Measurements from ENCODE around the gene ASXL1.
"Not testable (repeated sequence)": the region's sequence is repeated elsewhere in the genome, so short reads cannot be mapped to it uniquely, and the experiment has no call there.

Gene ASXL1

DNA sequence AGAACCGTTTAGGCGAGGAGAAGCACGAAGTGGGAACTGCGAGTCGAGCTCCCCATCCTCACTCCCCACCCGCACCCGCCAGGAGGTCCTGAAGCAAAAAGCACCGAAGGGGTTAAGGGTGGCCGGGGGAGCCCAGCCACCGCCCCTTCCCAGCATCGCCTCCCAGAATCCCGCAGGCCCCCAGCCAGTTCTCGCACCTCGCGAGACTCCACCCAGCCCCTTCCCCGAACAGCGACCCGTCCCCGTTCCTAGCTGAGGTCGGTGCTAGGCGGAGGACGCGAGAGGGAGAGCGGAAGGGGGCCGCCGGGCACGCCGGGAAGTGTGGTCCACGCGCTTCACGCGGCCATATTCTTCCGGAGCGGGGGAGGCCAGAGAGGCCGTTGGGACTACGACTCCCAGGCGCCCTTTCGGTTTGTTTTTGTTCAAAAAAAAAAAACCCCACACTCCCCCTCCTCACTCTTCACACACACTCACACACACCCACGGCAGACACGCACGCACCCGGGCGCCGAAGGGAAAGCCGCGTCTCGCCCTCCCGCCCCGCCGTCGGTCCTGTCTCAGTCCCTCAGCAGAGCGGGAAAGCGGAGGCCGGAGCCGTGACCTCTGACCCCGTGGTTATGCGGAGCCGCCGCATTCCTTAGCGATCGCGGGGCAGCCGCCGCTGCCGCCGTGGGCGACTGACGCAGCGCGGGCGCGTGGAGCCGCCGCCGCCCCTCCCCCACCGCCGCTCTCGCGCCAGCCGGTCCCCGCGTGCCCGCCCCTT, at the start of gene ASXL1:
TSS of gene ASXL1 (plus strand) at position 463 of the 763 bp plus-strand sequence. CDS start 445 bp downstream, outside the sequence.
- peak; percentile 91 for DNase-seq

DNA sequence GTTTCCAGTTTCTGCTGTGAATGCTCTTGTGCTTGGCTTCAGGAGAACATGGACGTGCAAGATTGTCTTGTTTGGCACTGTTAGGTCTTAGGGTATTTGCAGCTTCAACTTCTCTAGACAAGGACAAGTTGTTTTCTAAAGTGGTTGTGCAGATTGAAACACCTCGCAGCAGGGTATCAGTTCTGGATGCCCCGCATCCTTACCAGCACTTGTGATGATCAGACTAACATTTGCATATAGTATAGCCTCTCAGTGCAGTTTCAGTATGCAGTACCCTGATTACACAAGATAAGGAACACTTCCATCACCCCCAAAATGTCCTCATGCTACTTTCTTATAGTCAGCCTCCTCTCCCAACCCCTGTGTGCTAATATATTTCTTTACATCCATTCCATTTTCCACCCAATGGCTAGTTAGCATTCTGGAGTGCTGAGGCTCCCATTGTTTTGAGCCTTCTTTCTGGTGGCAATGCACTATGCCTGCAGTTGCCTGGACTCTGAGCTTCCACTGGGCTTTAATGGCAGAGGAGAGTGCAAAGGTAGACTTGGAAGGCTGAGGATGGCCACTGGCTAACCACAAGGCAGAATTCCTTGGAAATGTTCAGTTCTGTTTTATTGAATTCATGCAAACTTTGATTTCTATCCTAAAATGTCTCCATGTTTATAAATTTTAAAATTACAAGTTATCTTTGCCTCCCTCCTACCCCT, 45.3 kb upstream of the ASXL1 start:
- DNase-seq: no peak

GRCh38 chr20:32314768-32315167, 43.4 kb upstream of the ASXL1 start:
- DNase-seq: no peak

DNA sequence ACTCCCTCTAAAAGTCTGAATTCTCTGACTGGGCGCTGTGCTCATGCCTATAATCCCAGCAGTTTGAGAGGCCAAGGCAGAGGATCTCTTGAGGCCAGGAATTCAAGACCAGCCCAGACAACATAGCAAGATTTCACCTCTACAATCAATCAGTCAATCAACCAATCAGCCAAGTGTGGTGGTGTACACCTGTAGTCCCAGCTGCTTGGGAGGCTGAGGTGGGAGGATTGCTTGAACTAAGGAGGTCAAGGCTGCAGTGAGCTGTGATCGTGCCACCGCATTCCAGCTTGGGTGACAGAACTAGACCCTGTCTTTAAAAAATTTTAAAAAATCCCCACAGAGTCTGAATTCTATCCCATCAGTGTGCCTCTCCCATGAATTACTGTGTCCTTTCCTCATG, 42.7 kb upstream of the ASXL1 start:
- no peak for DNase-seq

GRCh38 chr20:32315891-32316290, 42.2 kb upstream of the ASXL1 start:
- no peak for DNase-seq

GRCh38 chr20:32316667-32317066, 41.5 kb upstream of the ASXL1 start:
- DNase-seq: no peak

GRCh38 chr20:32319100-32319499, 39.0 kb upstream of the ASXL1 start:
- no peak for DNase-seq

GRCh38 chr20:32320305-32320704, 37.8 kb upstream of the ASXL1 start:
- DNase-seq: no peak

GRCh38 chr20:32321390-32321789, 36.7 kb upstream of the ASXL1 start:
- no peak for DNase-seq

- not testable (repeated sequence) for DNase-seq
Measured at GRCh38 chr20:32322260-32322659, 35.9 kb upstream of the ASXL1 start.

- DNase-seq: not testable (repeated sequence)
Measured at GRCh38 chr20:32323761-32324160, 34.4 kb upstream of the ASXL1 start.

DNA sequence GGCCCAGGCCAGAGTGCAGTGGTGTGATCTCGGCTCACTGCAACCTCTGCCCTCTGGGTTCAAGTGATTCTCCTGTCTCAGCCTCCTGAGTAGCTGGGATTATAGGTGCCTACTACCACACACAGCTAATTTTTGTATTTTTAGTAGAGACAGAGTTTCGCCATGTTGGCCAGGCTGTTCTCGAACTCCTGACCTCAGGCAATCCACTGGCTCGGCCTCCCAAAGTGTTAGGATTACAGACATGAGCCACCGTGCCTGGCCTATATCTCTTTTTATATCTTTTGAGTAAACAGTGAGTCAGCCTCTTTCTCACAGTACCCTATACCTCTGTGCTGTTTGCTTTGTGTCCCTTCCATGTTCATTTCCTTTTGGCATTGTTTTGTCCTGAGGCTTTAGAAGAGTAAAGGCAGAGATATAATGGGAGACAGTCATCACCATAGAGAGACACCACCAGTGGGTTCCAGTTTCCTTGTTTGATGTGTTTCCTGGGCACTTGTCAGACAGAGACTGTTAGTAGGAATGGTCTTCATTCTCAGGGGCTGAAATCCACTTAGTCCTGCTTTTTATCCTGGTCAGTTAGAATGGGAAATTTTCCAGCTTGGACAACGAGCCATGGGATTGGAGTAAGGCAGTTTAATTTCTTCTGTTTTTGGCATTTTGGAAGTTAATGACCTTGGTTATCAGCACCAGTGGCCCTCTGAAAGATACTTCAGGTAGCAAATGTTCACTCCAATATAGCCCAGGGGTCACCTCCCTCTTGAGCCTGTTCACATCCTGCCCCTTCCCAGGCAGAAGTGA, 32.2 kb upstream of the ASXL1 start:
- DNase-seq: no peak

DNA sequence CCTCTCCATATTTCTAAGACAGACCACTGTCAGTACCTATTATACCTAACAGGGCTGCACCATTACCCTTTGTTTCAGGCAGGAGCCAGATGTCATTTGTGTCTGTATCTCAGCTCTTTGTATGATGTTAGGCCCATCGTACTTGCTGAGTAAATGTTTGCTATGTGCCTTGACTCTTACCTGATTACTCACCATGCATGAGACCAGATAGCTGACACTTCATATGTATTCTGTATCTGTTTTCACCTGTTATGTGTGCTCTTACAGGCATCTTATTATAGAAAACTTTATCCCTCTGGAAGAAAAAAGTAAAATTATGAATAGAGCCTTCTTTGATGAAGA, 31.7 kb upstream of the ASXL1 start:
- no peak for DNase-seq

GRCh38 chr20:32327087-32327681, 30.9 kb upstream of the ASXL1 start:
- no peak for DNase-seq

- no peak for DNase-seq
Measured at GRCh38 chr20:32329817-32330554, 28.1 kb upstream of the ASXL1 start.

DNA sequence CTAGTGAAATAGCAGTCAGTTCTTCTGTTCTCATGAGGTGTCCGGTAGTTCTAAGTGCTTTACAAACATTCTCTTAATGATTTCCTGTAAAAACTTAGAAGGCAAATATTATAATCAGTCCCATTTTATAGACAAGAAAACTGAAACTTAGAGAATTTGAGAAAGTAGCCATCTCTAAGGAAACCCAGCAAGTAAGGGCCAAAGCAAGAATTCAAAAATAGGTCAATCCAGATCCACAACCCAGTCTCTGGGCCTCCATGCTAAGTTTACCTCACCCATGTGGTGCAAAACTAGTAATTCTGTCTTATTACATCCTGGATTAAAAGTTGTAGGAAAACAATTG, 27.6 kb upstream of the ASXL1 start:
- no peak for DNase-seq

GRCh38 chr20:32332614-32333013, 25.5 kb upstream of the ASXL1 start:
- no peak for DNase-seq

DNA sequence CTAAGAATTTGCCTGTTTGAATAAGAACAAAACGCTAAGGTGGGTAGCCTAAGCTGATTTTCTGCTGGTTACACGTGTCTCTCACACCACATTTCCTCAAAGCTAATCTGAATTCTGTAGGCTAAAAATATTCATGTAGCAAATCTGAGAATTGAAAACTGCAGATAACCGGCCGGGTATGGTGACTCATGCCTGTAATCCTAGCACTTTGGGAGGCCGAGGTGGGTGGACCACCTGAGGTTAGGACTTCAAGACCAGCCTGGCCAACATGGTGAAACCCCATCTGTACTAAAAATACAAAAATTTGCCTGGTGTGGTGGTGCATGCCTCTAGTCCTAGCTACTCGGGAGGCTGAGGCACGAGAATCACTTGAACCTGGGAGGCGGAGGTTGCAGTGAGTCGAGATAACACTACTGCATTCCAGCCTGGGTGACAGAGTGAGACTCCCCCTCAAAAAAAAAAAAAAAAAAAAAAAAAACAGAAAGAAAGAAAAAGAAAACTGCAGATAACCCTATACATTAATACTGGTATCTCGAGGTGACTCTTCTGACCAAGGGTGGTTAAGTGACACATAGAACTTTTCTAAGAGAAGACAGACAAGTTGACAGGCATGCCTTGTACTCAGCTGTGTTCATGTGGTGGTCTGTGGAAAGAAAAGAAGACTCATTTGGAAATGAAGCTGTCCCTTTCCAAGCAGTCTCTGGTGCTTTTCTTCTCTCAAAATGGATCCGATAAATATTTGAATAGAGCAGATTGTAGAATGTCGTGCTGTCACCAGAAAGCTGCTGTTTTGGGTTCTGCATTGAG, 24.7 kb upstream of the ASXL1 start:
- no peak for DNase-seq

DNA sequence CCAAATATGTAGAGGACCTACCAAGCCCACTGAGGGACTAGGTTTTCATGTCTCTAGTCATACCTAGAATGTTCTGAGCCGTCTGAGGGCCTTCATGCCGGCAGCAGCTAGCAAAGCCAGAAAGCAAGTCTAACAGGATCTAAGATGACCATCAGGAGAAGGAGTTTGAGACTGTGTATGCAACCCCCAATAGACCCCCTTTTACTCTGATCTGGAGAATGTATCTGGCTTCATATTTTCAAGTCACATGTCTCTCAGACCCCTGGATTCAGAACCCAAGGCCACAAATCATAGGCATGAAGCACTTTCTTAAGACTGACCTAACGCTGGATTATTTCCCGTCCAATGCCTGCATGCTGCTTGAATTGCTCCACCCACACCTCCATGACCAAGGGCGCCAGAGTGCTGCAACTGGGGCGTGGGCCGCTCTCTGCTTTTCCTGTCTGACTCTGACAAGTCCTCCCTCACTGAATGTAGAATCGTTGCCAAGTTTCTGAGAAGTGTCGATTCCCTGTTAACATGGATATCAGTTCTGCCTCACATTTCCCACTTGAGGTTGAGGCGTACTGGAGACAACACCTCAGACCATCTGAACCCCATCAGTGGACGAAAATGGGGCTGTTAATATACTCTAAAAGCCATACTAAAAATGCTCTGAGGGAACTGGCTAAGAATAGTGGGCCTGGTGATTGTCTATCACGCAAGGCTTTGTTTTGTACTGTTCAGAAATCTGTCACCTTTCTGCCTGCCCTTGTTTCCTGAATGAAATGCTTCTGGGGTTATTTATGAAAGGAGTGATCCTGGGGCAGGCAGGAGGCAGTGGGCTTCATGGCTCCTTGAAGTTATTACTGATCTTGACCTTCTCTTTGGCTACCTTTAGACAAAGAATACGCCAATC, 23.9 kb upstream of the ASXL1 start:
- DNase-seq: peak; percentile 39

GRCh38 chr20:32336918-32337347, 21.2 kb upstream of the ASXL1 start:
- DNase-seq: no peak

Measured in activated T-cell treated with anti-CD3 and anti-CD28 coated beads, Interleukin-2, amount 50 U/mL, for 1 hour (primary cell).